K562 (cell line): ENCODE results near the gene MARK3. TPM values are rescaled to one million over a fixed set of nuclear protein-coding genes. Genes with fewer than 3 reads are reported as not detected.

Source experiments
- ATAC-seq: fragments of 200-7000 bp; cut with Tn5 transposase; 3 replicates; pipeline ENCODE4 v1.9.1; 2020; ENCODE audit warnings: moderate library complexity
- BruUV-seq: library from RNA; stranded (reverse); fragments of 400-500 nt; replicated peaks from 2 replicates; lab custom pipeline; 2021; lab: Mats Ljungman, UMichigan
- CTCF ChIA-PET: fragments of 300-600 bp; formaldehyde crosslinking; extraction: SDS; loops from one replicate; lab custom pipeline; 2021; ENCODE audit warnings: low intra/inter-chr PET ratio; lab: Yijun Ruan, JAX
- POLR2A ChIA-PET: fragments of 300-600, 350-650 bp; sonication (Branson Sonifier 250); formaldehyde crosslinking; extraction: SDS; loops from one replicate; lab custom pipeline; 2021; ENCODE audit warnings: antibody characterized with exemption, inconsistent platforms; lab: Yijun Ruan, JAX
- DNase-seq, 4 experiments: peaks; one replicate each; pipeline versions ENCODE4 v3.0.0 to v3.0.0-alpha.2; 2011 to 2018; ENCODE audit warnings: low spot score in 3 of 4, mixed read lengths in 3 of 4; ENCODE audit errors: extremely low read depth in 1 of 4
- FAIRE-seq: peaks from 2 replicates; lab custom pipeline; 2011; peaks lifted over from hg19 to GRCh38; lab: Jason Lieb, UNC
- H2AFZ ChIP-seq: 2 replicates; pipeline ENCODE4 v1.6.0; 2011; ENCODE audit warnings: low read depth, low read length, control low read depth, inconsistent platforms
- H3K27ac ChIP-seq: fragments of 200-600 bp; 3 replicates; pipeline ENCODE4 v1.8.0; 2011; ENCODE audit warnings: low read depth, mild to moderate bottlenecking, control low read depth, inconsistent platforms, low read length, moderate library complexity, mixed read lengths; ENCODE audit errors: extremely low read depth
- H3K27me3 ChIP-seq, 2 experiments: fragments of 300-600 bp in 1 of 2; 2 replicates in 1 of 2; 3 replicates in 1 of 2; pipeline versions ENCODE4 v1.6.0 to v1.8.0; 2011; ENCODE audit warnings: inconsistent platforms in 2 of 2, low read length in 2 of 2, mild to moderate bottlenecking in 1 of 2, mixed read lengths in 1 of 2, moderate library complexity in 1 of 2; ENCODE audit not compliant: control insufficient read depth in 2 of 2, insufficient read depth in 2 of 2
- H3K36me3 ChIP-seq: fragments of 300-600 bp; 3 replicates; pipeline ENCODE4 v1.8.0; 2011; ENCODE audit warnings: mild to moderate bottlenecking, low read length, inconsistent platforms; ENCODE audit not compliant: control insufficient read depth, insufficient read depth
- H3K4me1 ChIP-seq, 2 experiments: fragments of 200-600 bp in 1 of 2; replicated peaks in 1 of 2; 2 replicates in 1 of 2; 3 replicates in 1 of 2; pipeline versions ENCODE4 v1.5.1 to v1.8.0; 2011; ENCODE audit warnings: inconsistent platforms in 2 of 2, low read length in 2 of 2, mild to moderate bottlenecking in 1 of 2, mixed read lengths in 1 of 2, moderate library complexity in 1 of 2; ENCODE audit not compliant: control insufficient read depth in 2 of 2, insufficient read depth in 2 of 2
- H3K4me2 ChIP-seq: 2 replicates; pipeline ENCODE4 v1.6.1; 2011; ENCODE audit warnings: low read length, control low read depth, inconsistent platforms, mixed read lengths; ENCODE audit not compliant: insufficient read depth
- H3K4me3 ChIP-seq: fragments of 200-600 bp; sonication (generic), shearing (Covaris generic); 2 replicates; pipeline ENCODE4 v1.5.1; 2016; ENCODE audit warnings: control low read depth, inconsistent platforms
- H3K79me2 ChIP-seq: fragments of 200-600 bp; 3 replicates; pipeline ENCODE4 v1.8.0; 2011; ENCODE audit warnings: low read length, inconsistent platforms; ENCODE audit not compliant: control insufficient read depth, insufficient read depth
- H3K9ac ChIP-seq, 2 experiments: 2 replicates each; pipeline versions ENCODE4 v1.6.0 to v1.6.1; 2011; ENCODE audit warnings: low read depth in 2 of 2, low read length in 2 of 2, control low read depth in 1 of 2, inconsistent platforms in 1 of 2, mild to moderate bottlenecking in 1 of 2, mixed read lengths in 1 of 2; ENCODE audit not compliant: insufficient read depth in 1 of 2
- H3K9me1 ChIP-seq: one replicate; pipeline ENCODE4 v1.6.0; 2011; ENCODE audit warnings: inconsistent platforms, mild to moderate bottlenecking, low read length, moderate library complexity; ENCODE audit not compliant: control insufficient read depth, insufficient read depth
- H3K9me3 ChIP-seq: replicated peaks from 2 replicates; pipeline ENCODE4 v1.5.1; 2011; ENCODE audit warnings: low read depth, low read length, inconsistent platforms; ENCODE audit not compliant: control insufficient read depth, insufficient read depth
- H4K20me1 ChIP-seq: replicated peaks from 2 replicates; pipeline ENCODE4 v1.6.1; 2011; ENCODE audit warnings: low read length, inconsistent platforms, mixed read lengths; ENCODE audit not compliant: control insufficient read depth, insufficient read depth
- ARHGAP35 ChIP-seq: fragments of 450-650 bp; IDR thresholded peaks from 2 replicates; pipeline ENCODE4 v1.6.1; 2018; ENCODE audit not compliant: partially characterized antibody
- DPF2 ChIP-seq: fragments of 450-650 bp; IDR thresholded peaks from 2 replicates; pipeline ENCODE4 v1.6.1; 2016
- E2F6 ChIP-seq, 2 experiments: IDR thresholded peaks; 2 replicates each; pipeline ENCODE4 v1.6.1; 2011; ENCODE audit warnings: borderline replicate concordance in 1 of 2, control low read depth in 1 of 2, low read depth in 1 of 2, low read length in 1 of 2, mild to moderate bottlenecking in 1 of 2, mixed read lengths in 1 of 2, moderate library complexity in 1 of 2; ENCODE audit not compliant: insufficient read depth in 1 of 2, insufficient read length in 1 of 2, poor library complexity in 1 of 2, severe bottlenecking in 1 of 2; ENCODE audit errors: extremely low read depth in 1 of 2
- KAT8 ChIP-seq: fragments of 450-650 bp; IDR thresholded peaks from 2 replicates; pipeline ENCODE4 v1.6.1; 2016; ENCODE audit warnings: low read depth, mild to moderate bottlenecking
- NR1H2 ChIP-seq: sonication (generic); formaldehyde crosslinking; IDR thresholded peaks from 2 replicates; pipeline ENCODE4 v1.4.0; 2020; ENCODE audit warnings: mild to moderate bottlenecking, missing genetic modification reagents
- RBM17 ChIP-seq: fragments of 200-400 bp; formaldehyde crosslinking; IDR thresholded peaks from 2 replicates; pipeline ENCODE4 v1.6.1; 2017; ENCODE audit warnings: low read depth, mild to moderate bottlenecking, low read length, borderline replicate concordance
- RFX5 ChIP-seq: IDR thresholded peaks from 2 replicates; pipeline ENCODE4 v1.6.1; 2011; ENCODE audit warnings: low read depth, mild to moderate bottlenecking, improper control_type of control experiment, low read length
- TRIM28 ChIP-seq: fragments of 450-650 bp; IDR thresholded peaks from 2 replicates; pipeline ENCODE4 v1.6.1; 2017
- TSC22D4 ChIP-seq: fragments of 450-650 bp; IDR thresholded peaks from 2 replicates; pipeline ENCODE4 v1.6.1; 2016; ENCODE audit warnings: missing genetic modification characterization, missing biosample characterization, control low read depth
- ZC3H4 ChIP-seq: sonication (generic); formaldehyde crosslinking; IDR thresholded peaks from 2 replicates; pipeline ENCODE4 v1.9.0; 2021; ENCODE audit warnings: missing genetic modification reagents, borderline replicate concordance
- ZMIZ1 ChIP-seq, 2 experiments: fragments of 150-350 bp in 1 of 2; IDR thresholded peaks; 2 replicates each; pipeline ENCODE4 v1.6.1; 2012 to 2016; ENCODE audit warnings: low read depth in 2 of 2, low read length in 2 of 2, mild to moderate bottlenecking in 1 of 2, moderate library complexity in 1 of 2
- ZNF431 ChIP-seq: sonication (generic); formaldehyde crosslinking; IDR thresholded peaks from 2 replicates; pipeline ENCODE4 v1.8.0; 2022; ENCODE audit warnings: mild to moderate bottlenecking, missing genetic modification reagents
- ZNF512 ChIP-seq: IDR thresholded peaks from 2 replicates; pipeline ENCODE4 v1.6.1; 2016; ENCODE audit warnings: missing genetic modification characterization, missing compliant biosample characterization
- ZNF644 ChIP-seq: fragments of 200-800 bp; sonication (Bioruptor generic); IDR thresholded peaks from 2 replicates; pipeline ENCODE4 v1.6.1; 2016; ENCODE audit warnings: low read depth, missing genetic modification characterization, missing compliant biosample characterization
- ZNF717 ChIP-seq: fragments of 250-450 bp; sonication (Bioruptor Pico); IDR thresholded peaks from 2 replicates; pipeline ENCODE4 v1.5.0; 2021
- WGBS: fragments of 100-300 bp; shearing (Covaris generic); methylation state at CpG from one replicate; pipeline ENCODE4 v1.1.6; 2016; ENCODE audit warnings: low coverage, mixed read lengths; ENCODE audit not compliant: insufficient coverage; ENCODE audit errors: missing lambda C conversion rate; 5-methylcytosine and 5-hydroxymethylcytosine counted together
- in situ Hi-C: fragments of 300-500 bp; cut with MboI; formaldehyde crosslinking; loops from 4 replicates; pipeline ENCODE4 v1.15.0; 2018; ENCODE audit warnings: inconsistent platforms, mixed read lengths
- intact Hi-C: fragments of 100-400 bp; cut with micrococcal nuclease; formaldehyde crosslinking; loops from 2 replicates; pipeline ENCODE4 v1.14.2; 2022
- polyA plus RNA-seq, 8 experiments: library from polyadenylated mRNA; depleted of rRNA in 4 of 8; stranded (reverse) in 5 of 8; unstranded in 3 of 8; fragments of >200 nt; fragmentation: Nextera tagmentation in 2 of 8; fragmentation: Illumina TruSeq in 1 of 8; extraction: Ambion mirVana in 2 of 8; extraction: Trizol in 1 of 8; gene quantifications; 2 replicates each; pipeline versions ENCODE4 v1.2.1 to v1.2.3, GENCODE V29; 2011 to 2014; ENCODE audit warnings: inconsistent platforms in 1 of 8, missing spikeins in 1 of 8
- total RNA-seq, 7 experiments: library from RNA; depleted of rRNA in 6 of 7; stranded (reverse); fragments of >200 nt in 6 of 7; fragmentation: Illumina TruSeq in 2 of 7; extraction: Trizol in 2 of 7; gene quantifications; 2 replicates each; pipeline versions ENCODE4 v1.2.1 to v1.2.3, GENCODE V29; 2011 to 2021; ENCODE audit warnings: low replicate concordance in 1 of 7
- TF ChIP-seq, protein P1 (sequence below): IDR thresholded peaks from 2 replicates; pipeline ENCODE4 v1.6.1; 2014; ENCODE audit warnings: antibody characterized with exemption

Gene MARK3
- total and polyA plus RNA-seq, 9 of the 15 experiments (the other 6 are each of a cell fraction or from before 2014, with no cell fraction given): 10.1 to 68.7 (median 56.3) TPM

- CTCF ChIA-PET: interaction anchor here (0.8 to 2.4 kb wide), 3 partner anchors 16 to 47 kb away, joined by 3 to 19 read pairs (median 7); no protein-coding TSS in a partner anchor
- H3K36me3 ChIP-seq: no peaks in the 10 kb centered on the region
- FAIRE-seq (no peak), ATAC-seq (no peak), DNase-seq (no peak)
- no peak overlapping the region for H3K4me2 ChIP-seq
- no peak overlapping the region for H2AFZ ChIP-seq
- H3K27ac ChIP-seq: no peak overlapping the region
- peaks cover 7% of the 10 kb centered on the region for H4K20me1 ChIP-seq
- no peaks in the 10 kb centered on the region for H3K79me2 ChIP-seq
- WGBS: 33% methylated on average over 5 of the region's 11 CpGs
- H3K27me3 ChIP-seq: no peaks in the 10 kb centered on the region
- peaks cover 0 to 81% of the 10 kb centered on the region in 2 experiments; a peak in 2 of 5 replicates for H3K4me1 ChIP-seq
- H3K9me1 ChIP-seq: no peaks in the 10 kb centered on the region
- intact Hi-C loops: loop anchor here (5.0 to 10.0 kb wide), 2 partner anchors 45 to 473 kb away; no protein-coding TSS in a partner anchor
- no peaks in the 10 kb centered on the region for H3K9me3 ChIP-seq
- no TSS peak for BruUV-seq
- H3K4me3 ChIP-seq: no peak overlapping the region
- no peak overlapping the region for H3K9ac ChIP-seq
- in situ Hi-C loops: no loop called here
- POLR2A ChIA-PET: interaction anchor here (0.5 to 1.3 kb wide), 3 partner anchors 10 to 25 kb away, joined by 3 to 4 read pairs (median 3); partner anchors contain the start of gene BAG5
- TF ChIP-seq DPF2: no peak
- no peak for TF ChIP-seq ZNF644
- no peak for TF ChIP-seq ZMIZ1 (IDR thresholded peaks at IDR 0.05; ENCODE audit: low read depth in 2 of 2, low read length in 2 of 2)
- no peak for TF ChIP-seq NR1H2
- no peak for TF ChIP-seq TRIM28
- TF ChIP-seq ZNF717 (CRISPR knock-in tag): no peak
- TF ChIP-seq TSC22D4: no peak
- TF ChIP-seq ZNF512 (tag): no peak
- TF ChIP-seq, protein P1, sequence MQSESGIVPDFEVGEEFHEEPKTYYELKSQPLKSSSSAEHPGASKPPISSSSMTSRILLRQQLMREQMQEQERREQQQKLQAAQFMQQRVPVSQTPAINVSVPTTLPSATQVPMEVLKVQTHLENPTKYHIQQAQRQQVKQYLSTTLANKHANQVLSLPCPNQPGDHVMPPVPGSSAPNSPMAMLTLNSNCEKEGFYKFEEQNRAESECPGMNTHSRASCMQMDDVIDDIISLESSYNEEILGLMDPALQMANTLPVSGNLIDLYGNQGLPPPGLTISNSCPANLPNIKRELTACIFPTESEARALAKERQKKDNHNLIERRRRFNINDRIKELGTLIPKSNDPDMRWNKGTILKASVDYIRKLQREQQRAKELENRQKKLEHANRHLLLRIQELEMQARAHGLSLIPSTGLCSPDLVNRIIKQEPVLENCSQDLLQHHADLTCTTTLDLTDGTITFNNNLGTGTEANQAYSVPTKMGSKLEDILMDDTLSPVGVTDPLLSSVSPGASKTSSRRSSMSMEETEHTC: no peak
- TF ChIP-seq KAT8: no peak
- no peak for TF ChIP-seq E2F6 (IDR thresholded peaks at IDR 0.05; ENCODE audit: borderline replicate concordance in 1 of 2, extremely low read depth in 1 of 2, insufficient read depth in 1 of 2, insufficient read length in 1 of 2, low read depth in 1 of 2, low read length in 1 of 2, poor library complexity in 1 of 2, severe bottlenecking in 1 of 2)
- no peak for TF ChIP-seq ZC3H4
- no peak for TF ChIP-seq ZNF431 (CRISPR knock-in tag)
- TF ChIP-seq RBM17: no peak
- no peak for TF ChIP-seq ARHGAP35
- no peak for TF ChIP-seq RFX5
These were observed 162.3 kb downstream of the MARK3 start for GRCh38 chr14:103547455-103547940.
